Measurements from ENCODE around the gene TRPM4. TPM values are rescaled to one million over a fixed set of nuclear protein-coding genes. Genes with fewer than 3 reads are reported as not detected.
A peak's percentile ranks its signal among the peaks of the same experiment; 100 is the strongest.

The TRPM4 gene
- total and polyA plus RNA-seq, 2 of the 8 experiments (the other 6 are each of a cell fraction or from before 2014, with no cell fraction given) = 11.3 to 13.3 TPM

DNA sequence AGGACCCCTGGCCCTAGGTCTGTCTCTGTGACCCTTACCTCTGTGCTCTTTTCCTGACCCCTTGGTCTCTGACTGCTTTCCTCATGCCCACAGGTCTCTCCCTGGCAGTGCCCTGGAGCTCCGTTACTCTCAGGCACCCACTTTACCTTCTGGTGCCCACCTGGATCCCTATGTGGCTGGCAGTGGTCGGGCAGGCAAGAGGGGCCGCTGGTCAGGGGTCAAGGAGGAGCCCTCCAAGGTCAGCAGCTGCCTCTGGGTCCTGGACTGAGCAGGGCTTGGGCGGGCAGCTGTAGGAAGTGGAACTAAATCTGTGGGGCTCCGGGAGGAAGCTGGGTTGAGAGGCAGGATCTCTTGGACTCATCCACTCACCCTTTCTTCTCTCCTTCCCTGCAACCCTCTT, 21.9 kb upstream of the TRPM4 start:
- no peak overlapping the region for H2BK15ac ChIP-seq (ENCODE audit: low read length)
- H4K91ac ChIP-seq (replicated peaks; ENCODE audit: insufficient read length, low read length) = peak overlapping the region; percentile 74
- H3K14ac ChIP-seq (ENCODE audit: insufficient read length) = no peak overlapping the region
- no peak overlapping the region for H3K4ac ChIP-seq (replicated peaks; ENCODE audit: insufficient read length, low read depth, low read length)
- H3K36me3 ChIP-seq (ENCODE audit: control insufficient read depth in 2 of 4, insufficient read depth in 4 of 4, low read length in 3 of 4) = peaks cover 0 to 5% (median 2%) of the 10 kb centered on the region in 4 experiments; a peak in 2 of 8 replicates
- no peaks in the 10 kb centered on the region for H3K79me2 ChIP-seq (ENCODE audit: control insufficient read depth in 1 of 2, insufficient read depth in 2 of 2, low read length in 2 of 2)
- no peak for DNase-seq (ENCODE audit: low read depth in 1 of 2, low spot score in 2 of 2)
- no peak overlapping the region for H2BK20ac ChIP-seq (ENCODE audit: low read length)
- peak overlapping the region; percentile 15 for H4K5ac ChIP-seq (ENCODE audit: insufficient read length, low read depth, low read length)
- FAIRE-seq = no peak
- POLR2A ChIA-PET (ENCODE audit: partially characterized antibody) = interaction anchor here (0.5 to 5.8 kb wide), 4 partner anchors 11 to 26 kb away, joined by 3 to 47 read pairs (median 6); no protein-coding TSS in a partner anchor
- no peaks in the 10 kb centered on the region for H3K79me1 ChIP-seq (ENCODE audit: low read depth, low read length)
- H3K27ac ChIP-seq (ENCODE audit: low read depth, low read length) = no peak overlapping the region; the same call in 1 of the 2 replicates
- H4K20me1 ChIP-seq (replicated peaks in 1 of 2; ENCODE audit: control insufficient read depth in 1 of 2, insufficient read depth in 2 of 2, low read length in 2 of 2) = peaks cover 0 to 1% of the 10 kb centered on the region in 2 experiments
- H3K18ac ChIP-seq (ENCODE audit: extremely low read depth, low read length) = no peak overlapping the region; the same call in 1 of the 2 replicates
- H3K9ac ChIP-seq (replicated peaks in 1 of 4; ENCODE audit: extremely low read depth in 1 of 4, low read depth in 3 of 4, low read length in 3 of 4) = no peak overlapping the region
- H3K4me1 ChIP-seq (replicated peaks in 1 of 4; ENCODE audit: control insufficient read depth in 3 of 4, insufficient read depth in 4 of 4, low read length in 3 of 4) = peaks cover 4 to 12% (median 7%) of the 10 kb centered on the region in 4 experiments; a peak in 6 of 7 replicates
- 89% methylated on average over 5 of the region's 5 CpGs; no CpG with 5 or more reads in 1 of the 2 experiments for WGBS, 2 experiments (ENCODE audit: extremely low coverage in 1 of 2, insufficient coverage in 1 of 2, insufficient read length in 1 of 2, insufficient replicate concordance in 2 of 2, low coverage in 1 of 2, low lambda C conversion rate in 2 of 2, missing lambda C conversion rate in 1 of 2)
- no peak overlapping the region for H2AFZ ChIP-seq (ENCODE audit: low read length)
- H3K23me2 ChIP-seq (ENCODE audit: low read depth, low read length) = peaks cover 4% of the 10 kb centered on the region; the same call in 1 of the 2 replicates
- no peaks in the 10 kb centered on the region for H3K9me3 ChIP-seq (ENCODE audit: insufficient read depth in 2 of 2, low read depth in 1 of 2, low read length in 1 of 2)
- no peaks in the 10 kb centered on the region for H3K27me3 ChIP-seq (replicated peaks in 1 of 4; ENCODE audit: control insufficient read depth in 3 of 4, extremely low read depth in 1 of 4, insufficient read depth in 3 of 4, low read length in 3 of 4)
- H3K4me2 ChIP-seq (ENCODE audit: insufficient read depth in 1 of 2, low read depth in 2 of 2, low read length in 2 of 2) = no peak overlapping the region
- H2BK120ac ChIP-seq (replicated peaks; ENCODE audit: low read depth, low read length) = no peak overlapping the region
- H2BK5ac ChIP-seq (ENCODE audit: low read depth, low read length) = no peak overlapping the region
- H2BK12ac ChIP-seq (ENCODE audit: low read depth, low read length) = peak overlapping the region; percentile 39; the same call in 1 of the 2 replicates
- H3K23ac ChIP-seq (ENCODE audit: insufficient read length) = no peak overlapping the region
- CTCF ChIA-PET (ENCODE audit: partially characterized antibody) = interaction anchor here (0.6 to 9.7 kb wide), 6 partner anchors 9 to 988 kb away, joined by 4 to 99 read pairs (median 8); no protein-coding TSS in a partner anchor
- no peak overlapping the region for H2AK5ac ChIP-seq (ENCODE audit: low read depth, low read length)
- H4K8ac ChIP-seq (ENCODE audit: extremely low read depth, insufficient read depth, low read length) = peak overlapping the region; percentile 68; the same call in 1 of the 2 replicates
- H3K4me3 ChIP-seq (ENCODE audit: extremely low read depth in 1 of 4, insufficient read depth in 2 of 4, low read depth in 3 of 4, low read length in 4 of 4) = no peak overlapping the region
- H3K56ac ChIP-seq (replicated peaks; ENCODE audit: insufficient read length, low read depth, low read length) = peak overlapping the region; percentile 46
- TF ChIP-seq YY1 (IDR thresholded peaks at IDR 0.05; ENCODE audit: low read depth, low read length) (no peak), KDM5A (IDR thresholded peaks at IDR 0.05; ENCODE audit: low read length) (no peak), HDAC6 (IDR thresholded peaks at IDR 0.05; ENCODE audit: low read depth, low read length) (no peak), RAD21 (IDR thresholded peaks at IDR 0.05 in 1 of 2, conservative IDR thresholded peaks at IDR 0.05 in 1 of 2; ENCODE audit: low read depth in 2 of 2, low read length in 2 of 2) (no peak), POLR2A (IDR thresholded peaks at IDR 0.05; ENCODE audit: control extremely low read depth in 1 of 2, low read depth in 2 of 2, low read length in 2 of 2) (no peak), CBX5 (IDR thresholded peaks at IDR 0.05; ENCODE audit: low read depth, low read length) (no peak), JUN (IDR thresholded peaks at IDR 0.05; ENCODE audit: low read depth, low read length) (no peak), SRF (IDR thresholded peaks at IDR 0.05; ENCODE audit: low read depth, low read length) (no peak), CBX8 (IDR thresholded peaks at IDR 0.05; ENCODE audit: borderline replicate concordance, low read depth, low read length) (no peak), POLR2AphosphoS5 (IDR thresholded peaks at IDR 0.05; ENCODE audit: low read depth, low read length) (no peak)
- TF ChIP-seq, protein P1, sequence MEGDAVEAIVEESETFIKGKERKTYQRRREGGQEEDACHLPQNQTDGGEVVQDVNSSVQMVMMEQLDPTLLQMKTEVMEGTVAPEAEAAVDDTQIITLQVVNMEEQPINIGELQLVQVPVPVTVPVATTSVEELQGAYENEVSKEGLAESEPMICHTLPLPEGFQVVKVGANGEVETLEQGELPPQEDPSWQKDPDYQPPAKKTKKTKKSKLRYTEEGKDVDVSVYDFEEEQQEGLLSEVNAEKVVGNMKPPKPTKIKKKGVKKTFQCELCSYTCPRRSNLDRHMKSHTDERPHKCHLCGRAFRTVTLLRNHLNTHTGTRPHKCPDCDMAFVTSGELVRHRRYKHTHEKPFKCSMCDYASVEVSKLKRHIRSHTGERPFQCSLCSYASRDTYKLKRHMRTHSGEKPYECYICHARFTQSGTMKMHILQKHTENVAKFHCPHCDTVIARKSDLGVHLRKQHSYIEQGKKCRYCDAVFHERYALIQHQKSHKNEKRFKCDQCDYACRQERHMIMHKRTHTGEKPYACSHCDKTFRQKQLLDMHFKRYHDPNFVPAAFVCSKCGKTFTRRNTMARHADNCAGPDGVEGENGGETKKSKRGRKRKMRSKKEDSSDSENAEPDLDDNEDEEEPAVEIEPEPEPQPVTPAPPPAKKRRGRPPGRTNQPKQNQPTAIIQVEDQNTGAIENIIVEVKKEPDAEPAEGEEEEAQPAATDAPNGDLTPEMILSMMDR (IDR thresholded peaks at IDR 0.05; ENCODE audit: control extremely low read depth in 1 of 3, insufficient read depth in 1 of 3, low read depth in 1 of 3, low read length in 3 of 3) = no peak
